Activated CD4-positive, CD25-positive, alpha-beta regulatory T cell treated with anti-CD3 and anti-CD28 coated beads, Interleukin-2, amount 50 U/mL, for 16 hours (primary cell): ENCODE measurements around the gene TCEAL7.
"Not testable (repeated sequence)": the region's sequence is repeated elsewhere in the genome, so short reads cannot be mapped to it uniquely, and the experiment has no call there.

Experiments used
- DNase-seq: peaks from one replicate; pipeline ENCODE4 v3.0.0-alpha.2; 2020; ENCODE audit warnings: low read depth, low spot score

Gene TCEAL7

GRCh38 chrX:103329991-103330390 is at the start of gene TCEAL7:
TSS of gene TCEAL7 (plus strand) at chrX:103330239. CDS start at chrX:103331404, 1,165 bp downstream.
- DNase-seq, result no peak

- DNase-seq, result no peak
These were observed 36.9 kb upstream of the TCEAL7 start for GRCh38 chrX:103293118-103293517.

GRCh38 chrX:103304705-103305104 is 25.3 kb upstream of the TCEAL7 start:
- no peak for DNase-seq

GRCh38 chrX:103305666-103306065 is 24.4 kb upstream of the TCEAL7 start:
- not testable (repeated sequence) for DNase-seq

GRCh38 chrX:103309860-103310554 is 20.0 kb upstream of the TCEAL7 start:
- no peak for DNase-seq

- peak; percentile 55 for DNase-seq
These were observed 19.3 kb upstream of the TCEAL7 start, which contains the start of gene BEX2 for GRCh38 chrX:103310555-103311398. TSS of gene BEX2 (minus strand) at chrX:103310990. CDS start at chrX:103309976, 1,014 bp downstream.

GRCh38 chrX:103311399-103311780 is 18.6 kb upstream of the TCEAL7 start:
- DNase-seq, result no peak

- no peak for DNase-seq
These were observed 746 bp downstream of the TCEAL7 start for GRCh38 chrX:103330681-103331288.

GRCh38 chrX:103338663-103339062 is 8.6 kb downstream of the TCEAL7 start:
- DNase-seq, result no peak

- no peak for DNase-seq
These were observed 13.1 kb downstream of the TCEAL7 start for GRCh38 chrX:103343105-103343504.

GRCh38 chrX:103344606-103345005 is 14.6 kb downstream of the TCEAL7 start:
- no peak for DNase-seq

- no peak for DNase-seq
These were observed 17.8 kb downstream of the TCEAL7 start for GRCh38 chrX:103347682-103348397.

- no peak for DNase-seq
These were observed 26.2 kb downstream of the TCEAL7 start, which contains the start of gene TCEAL9 for GRCh38 chrX:103356130-103356798. TSS of gene TCEAL9 (plus strand) at chrX:103356506. CDS start at chrX:103357685, 1,179 bp downstream.

- no peak for DNase-seq
These were observed 26.8 kb downstream of the TCEAL7 start for GRCh38 chrX:103356858-103357257.

GRCh38 chrX:103357871-103358270 is 27.8 kb downstream of the TCEAL7 start:
- no peak for DNase-seq

GRCh38 chrX:103359605-103360004 is 29.6 kb downstream of the TCEAL7 start:
- not testable (repeated sequence) for DNase-seq

GRCh38 chrX:103360092-103360491 is 30.1 kb downstream of the TCEAL7 start:
- DNase-seq, result no peak

GRCh38 chrX:103360916-103361315 is 30.9 kb downstream of the TCEAL7 start:
- DNase-seq, result no peak

GRCh38 chrX:103361798-103362197 is 31.8 kb downstream of the TCEAL7 start:
- no peak for DNase-seq

GRCh38 chrX:103362474-103362873 is 32.4 kb downstream of the TCEAL7 start:
- no peak for DNase-seq

GRCh38 chrX:103363046-103363445 is 33.0 kb downstream of the TCEAL7 start:
- DNase-seq, result no peak
